HL-60/S4 treated with retinoic acid at 250 ng/mL for 4 days and 3 days (cell line): Measurements from ENCODE around the gene ESYT3.
"Not testable (repeated sequence)": the region's sequence is repeated elsewhere in the genome, so short reads cannot be mapped to it uniquely, and the experiment has no call there.

Experiments
- in situ Hi-C: fragments of 300-500 bp; cut with MboI; formaldehyde crosslinking; loops from 2 replicates; pipeline ENCODE4 v1.7.0; 2022; ENCODE audit warnings: low sequenced_read_pairs

ESYT3 gene

DNA sequence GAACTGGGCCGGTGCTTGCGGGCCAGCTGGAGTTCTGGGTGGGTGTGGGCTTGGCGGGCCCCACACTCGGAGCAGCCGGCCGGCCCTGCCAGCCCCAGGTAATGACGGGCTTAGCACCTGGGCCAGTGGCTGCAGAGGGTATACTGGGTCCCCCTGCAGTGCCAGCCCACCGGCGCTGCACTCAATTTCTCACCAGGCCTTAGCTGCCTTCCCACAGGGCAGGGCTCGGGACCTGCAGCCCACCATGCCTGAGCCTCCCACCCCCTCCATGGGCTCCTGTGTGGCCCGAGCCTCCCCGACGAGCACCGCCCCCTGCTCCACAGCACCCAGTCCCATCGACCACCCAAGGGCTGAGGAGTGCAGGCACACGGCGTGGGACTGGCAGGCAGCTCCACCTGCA lies 50.3 kb downstream of the ESYT3 start:
- in situ Hi-C loops, result not testable (repeated sequence)

DNA sequence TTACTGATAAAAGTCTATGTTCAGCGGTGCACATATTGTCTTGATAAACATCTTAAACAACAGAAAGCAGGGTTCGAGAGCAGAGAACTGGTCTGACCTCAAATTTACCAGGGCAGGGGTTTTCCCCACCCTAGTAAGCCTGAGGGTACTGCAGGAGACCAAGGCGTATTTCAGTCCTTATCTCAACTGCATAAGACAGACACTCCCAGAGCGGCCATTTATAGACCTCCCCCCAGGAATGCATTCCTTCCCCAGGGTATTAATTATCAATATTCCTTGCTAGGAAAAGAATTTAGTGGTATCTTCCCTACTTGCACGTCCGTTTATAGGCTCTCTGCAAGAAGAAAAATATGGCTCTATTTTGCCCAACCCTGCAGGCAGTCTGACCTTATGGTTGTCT lies 52.2 kb downstream of the ESYT3 start:
- in situ Hi-C loops, result not testable (repeated sequence)

GRCh38 chr3:138491971-138492370 lies 57.6 kb downstream of the ESYT3 start:
- in situ Hi-C loops, result no loop called here

DNA sequence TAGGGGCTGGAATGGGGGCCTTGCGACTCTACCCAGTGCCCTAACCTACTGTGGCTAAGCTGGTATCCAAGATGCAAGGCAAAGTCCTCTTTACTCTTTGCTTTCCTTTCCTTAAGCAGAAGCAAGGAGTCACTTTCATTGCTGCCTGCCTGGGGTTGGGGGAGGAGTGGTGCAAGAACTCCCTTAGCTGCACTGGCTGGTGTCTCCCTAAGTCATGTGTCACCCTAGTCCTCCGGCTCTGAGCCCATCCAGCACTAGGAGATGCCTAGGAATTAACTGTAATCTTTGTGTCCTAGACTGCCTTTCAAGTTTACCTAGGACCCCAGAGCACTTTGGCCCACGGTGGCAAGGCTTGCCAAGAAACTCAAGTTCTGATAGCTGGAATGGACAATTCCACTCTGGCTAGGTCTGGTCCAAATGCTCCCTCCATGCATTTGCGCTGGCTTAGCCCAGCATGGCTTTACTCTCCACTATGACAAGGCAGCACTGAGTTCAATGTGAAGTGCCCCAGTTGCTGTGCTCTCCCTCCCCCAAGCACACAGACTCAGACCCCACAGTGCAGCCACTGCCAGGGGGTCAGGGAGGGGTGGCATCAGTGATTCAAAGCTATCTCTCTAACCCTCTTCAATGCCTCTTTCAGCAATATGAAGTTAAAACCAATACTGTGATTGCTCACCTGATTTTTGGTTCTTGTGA lies 58.7 kb downstream of the ESYT3 start:
- in situ Hi-C loops, result no loop called here

DNA sequence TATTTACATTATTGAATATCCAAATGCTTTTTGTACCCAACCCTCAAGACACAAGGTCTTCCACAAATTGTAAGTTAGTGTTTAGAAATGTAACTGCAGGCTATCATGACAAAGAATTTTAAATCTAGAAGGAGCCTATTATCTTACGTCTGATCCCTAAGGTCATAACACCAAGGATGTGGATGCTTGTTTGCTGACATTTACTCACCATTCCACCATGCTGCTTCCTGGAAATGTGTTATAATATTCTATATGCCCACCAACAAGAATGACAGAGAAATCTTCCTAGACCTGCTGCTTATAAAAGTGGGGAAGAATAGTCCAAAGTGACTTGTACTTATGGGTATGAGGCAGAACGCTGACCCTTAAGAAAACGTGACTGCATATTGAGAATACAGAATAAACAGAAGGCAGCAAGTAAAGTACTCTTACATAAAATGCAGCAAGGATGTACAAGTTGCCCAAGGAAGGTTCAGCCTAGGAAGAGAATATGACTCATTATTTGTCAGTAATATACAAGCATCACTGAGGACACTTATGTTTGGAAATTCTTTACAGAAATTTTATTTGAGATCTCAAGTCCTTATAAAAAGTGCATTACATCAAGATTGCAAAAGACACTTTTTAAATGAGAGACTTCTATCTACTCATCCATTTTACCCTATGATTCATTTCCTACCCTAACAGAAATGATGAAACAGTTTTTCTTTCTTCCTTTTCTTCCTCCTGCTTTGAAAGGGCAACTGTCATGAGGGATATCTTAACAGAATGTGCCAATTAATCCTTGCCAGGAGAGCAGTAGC lies 59.6 kb downstream of the ESYT3 start:
- in situ Hi-C loops, result no loop called here

DNA sequence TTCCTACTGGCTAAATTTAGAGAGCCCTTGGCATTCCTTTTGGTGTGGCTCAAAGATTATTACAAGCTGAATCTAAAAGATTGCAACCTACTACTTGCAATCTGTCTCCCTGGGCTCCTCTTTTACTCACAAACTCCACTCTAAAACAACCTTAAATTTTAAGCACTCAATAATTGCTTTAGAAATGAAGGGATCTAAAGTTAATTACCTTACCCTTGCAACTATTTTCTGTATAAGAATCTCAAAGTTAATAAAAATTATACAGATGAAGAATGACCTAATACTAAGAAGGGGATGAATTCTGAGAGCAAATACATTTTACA lies 60.2 kb downstream of the ESYT3 start:
- in situ Hi-C loops, result no loop called here

GRCh38 chr3:138495638-138496037 lies 61.2 kb downstream of the ESYT3 start:
- in situ Hi-C loops, result not testable (repeated sequence)

DNA sequence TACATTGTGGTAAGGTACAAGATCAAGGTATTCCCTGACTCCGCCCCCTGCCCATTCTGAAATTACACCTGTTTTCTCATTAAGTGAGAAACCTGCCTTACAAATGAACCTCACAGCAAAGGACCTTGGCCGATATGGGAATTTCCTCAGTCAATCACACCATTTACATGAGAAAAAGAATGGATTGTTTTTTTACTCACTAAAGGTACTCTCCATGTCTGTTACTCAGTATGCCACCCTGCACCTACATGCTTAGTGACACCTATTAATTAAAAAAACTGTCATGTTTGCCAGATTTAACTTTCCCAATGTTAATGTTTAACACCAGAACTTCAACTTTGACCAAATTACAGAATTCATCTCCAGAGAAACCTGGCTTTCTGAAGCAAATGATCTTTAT lies 62.0 kb downstream of the ESYT3 start:
- in situ Hi-C loops, result no loop called here

- in situ Hi-C loops, result no loop called here
Measured at GRCh38 chr3:138497021-138497420, 62.6 kb downstream of the ESYT3 start.

- in situ Hi-C loops, result no loop called here
Measured at GRCh38 chr3:138497851-138498250, 63.4 kb downstream of the ESYT3 start.

DNA sequence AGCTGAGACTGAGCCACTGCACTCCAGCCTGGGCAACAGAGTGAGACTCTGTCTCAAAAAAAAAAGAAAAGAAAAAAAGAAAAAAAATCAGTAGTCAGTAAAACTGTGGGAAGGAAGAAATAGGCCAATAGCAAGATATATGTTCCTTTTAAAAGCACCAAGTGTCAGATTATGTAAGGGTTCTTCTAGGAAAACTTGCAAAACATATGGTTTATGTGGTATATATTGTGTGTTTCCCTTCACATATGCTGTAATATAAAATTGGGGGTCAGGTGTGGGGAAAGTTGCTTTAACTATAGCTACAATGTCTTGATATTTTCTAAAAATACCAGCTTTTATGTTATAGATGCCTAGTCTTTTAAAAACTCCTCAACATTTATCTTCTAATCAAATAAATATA lies 64.6 kb downstream of the ESYT3 start:
- in situ Hi-C loops, result no loop called here

- in situ Hi-C loops, result no loop called here
Measured at GRCh38 chr3:138507524-138507923, 73.1 kb downstream of the ESYT3 start.

GRCh38 chr3:138509586-138509985 lies 75.2 kb downstream of the ESYT3 start:
- in situ Hi-C loops, result no loop called here

- in situ Hi-C loops, result no loop called here
Measured at GRCh38 chr3:138511945-138512344, 77.5 kb downstream of the ESYT3 start.

GRCh38 chr3:138513090-138513843 lies 78.9 kb downstream of the ESYT3 start:
- in situ Hi-C loops, result no loop called here

GRCh38 chr3:138521445-138521844 lies 87.0 kb downstream of the ESYT3 start:
- in situ Hi-C loops, result not testable (repeated sequence)
